ENCODE results near the gene SLCO2A1.

GRCh38 chr3:133921592-133921991, 108.1 kb downstream of the SLCO2A1 start:
- TF ChIP-seq AEBP2 (tag by site-specific recombination; IDR thresholded peaks at IDR 0.05; ENCODE audit: borderline replicate concordance) (no peak), CTCF (tag by site-specific recombination; IDR thresholded peaks at IDR 0.05) (no peak), ZNF140 (tag by site-specific recombination; IDR thresholded peaks at IDR 0.05) (no peak), ZNF274 (IDR thresholded peaks at IDR 0.05; ENCODE audit: low read length) (no peak), ZNF274 (tag by site-specific recombination; IDR thresholded peaks at IDR 0.05; ENCODE audit: borderline replicate concordance) (no peak), RBAK (tag by site-specific recombination; IDR thresholded peaks at IDR 0.05) (no peak), ZNF580 (tag by site-specific recombination; IDR thresholded peaks at IDR 0.05) (no peak), ZIC2 (tag by site-specific recombination; IDR thresholded peaks at IDR 0.05) (no peak), ZNF350 (tag by site-specific recombination; IDR thresholded peaks at IDR 0.05) (no peak), TRIM28 (IDR thresholded peaks at IDR 0.05; ENCODE audit: borderline replicate concordance, low read length) (no peak), ZNF426 (tag by site-specific recombination; IDR thresholded peaks at IDR 0.05) (no peak)
